ENCODE data around the gene ARMS2. TPM values are rescaled to one million over a fixed set of nuclear protein-coding genes. Genes with fewer than 3 reads are reported as not detected.

The ARMS2 gene
- total RNA-seq, 2 experiments from 2014 or later: not detected

GRCh38 chr10:122478971-122479370 lies 24.5 kb downstream of the ARMS2 start:
- Mint-ChIP-seq H3K4me3 (no peak overlapping the region), H3K27me3 (peaks cover 11% of the 10 kb centered on the region), H3K36me3 (ENCODE audit: low read depth) (no peaks in the 10 kb centered on the region), H3K4me1 (ENCODE audit: low read depth) (peaks cover 11% of the 10 kb centered on the region), H3K9me3 (peaks cover 3% of the 10 kb centered on the region), H3K27ac (no peak overlapping the region)
- no peak for TF ChIP-seq CTCF (IDR thresholded peaks at IDR 0.05)
- ChIA-PET CTCF (interaction anchor here (1.2 kb wide), 1 partner anchor 45 kb away, joined by 3 read pairs; no protein-coding TSS in a partner anchor), POLR2A (interaction anchor here (0.6 kb wide), 1 partner anchor 44 kb away, joined by 3 read pairs; no protein-coding TSS in a partner anchor)
- ATAC-seq (no peak), DNase-seq (no peak)
- intact Hi-C loops (cut with micrococcal nuclease): no loop called here

GRCh38 chr10:122480146-122480833 lies 25.8 kb downstream of the ARMS2 start:
- Mint-ChIP-seq H3K36me3 (ENCODE audit: low read depth) (no peaks in the 10 kb centered on the region), H3K27me3 (peaks cover 4% of the 10 kb centered on the region), H3K4me1 (ENCODE audit: low read depth) (no peaks in the 10 kb centered on the region), H3K4me3 (no peak overlapping the region), H3K27ac (no peak overlapping the region), H3K9me3 (peaks cover 3% of the 10 kb centered on the region)
- ATAC-seq (no peak), DNase-seq (no peak)
- TF ChIP-seq CTCF (IDR thresholded peaks at IDR 0.05): no peak
- intact Hi-C loops (cut with micrococcal nuclease): no loop called here
- ChIA-PET CTCF (interaction anchor here (1.0 kb wide), 1 partner anchor 85 kb away, joined by 4 read pairs; no protein-coding TSS in a partner anchor), POLR2A (interaction anchor here (0.6 kb wide), 1 partner anchor 216 kb away, joined by 3 read pairs; no protein-coding TSS in a partner anchor)

- TF ChIP-seq CTCF (IDR thresholded peaks at IDR 0.05): no peak
- no peaks in the 10 kb centered on the region for H3K4me1 Mint-ChIP-seq (ENCODE audit: low read depth)
- intact Hi-C loops (cut with micrococcal nuclease): no loop called here
- ATAC-seq (no peak), DNase-seq (no peak)
- no peak overlapping the region for H3K27ac Mint-ChIP-seq
- H3K9me3 Mint-ChIP-seq: peaks cover 3% of the 10 kb centered on the region
- no peak overlapping the region for H3K4me3 Mint-ChIP-seq
- peaks cover 2% of the 10 kb centered on the region for H3K27me3 Mint-ChIP-seq
- ChIA-PET CTCF (interaction anchor here (1.0 kb wide), 1 partner anchor 84 kb away, joined by 4 read pairs; no protein-coding TSS in a partner anchor), POLR2A (no interaction called here)
- H3K36me3 Mint-ChIP-seq (ENCODE audit: low read depth): no peaks in the 10 kb centered on the region
Observed at GRCh38 chr10:122481296-122482056, 27.0 kb downstream of the ARMS2 start.

GRCh38 chr10:122484276-122485060 lies 30.0 kb downstream of the ARMS2 start:
- POLR2A ChIA-PET: no interaction called here
- DNase-seq: no peak
- no peak overlapping the region for H3K27ac Mint-ChIP-seq

More at GRCh38 chr10:122484276-122485060, 30.0 kb downstream of the ARMS2 start:
- no peak for TF ChIP-seq CTCF (IDR thresholded peaks at IDR 0.05)
- no peaks in the 10 kb centered on the region for H3K36me3 Mint-ChIP-seq (ENCODE audit: low read depth)
- intact Hi-C loops (cut with micrococcal nuclease): no loop called here
- CTCF ChIA-PET: interaction anchor here (1.4 to 1.5 kb wide), 2 partner anchors 14 to 81 kb away, joined by 3 to 7 read pairs; no protein-coding TSS in a partner anchor
- peaks cover 2% of the 10 kb centered on the region for H3K27me3 Mint-ChIP-seq
- peaks cover 3% of the 10 kb centered on the region for H3K9me3 Mint-ChIP-seq
- no peaks in the 10 kb centered on the region for H3K4me1 Mint-ChIP-seq (ENCODE audit: low read depth)
- ATAC-seq: no peak
- no peak overlapping the region for H3K4me3 Mint-ChIP-seq

Data from activated CD8-positive, alpha-beta T cell treated with anti-CD3 and anti-CD28 coated beads for 36 hours (primary cell).